ENCODE results near the gene FBXW12.

FBXW12 gene

GRCh38 chr3:48344867-48345507, 27.0 kb upstream of the FBXW12 start:
- no peak overlapping the region for H3K9ac ChIP-seq (ENCODE audit: insufficient read length)
- H3K4me3 ChIP-seq: no peak overlapping the region
- no peak for DNase-seq (ENCODE audit: low read depth, low spot score)
- H3K27ac ChIP-seq: no peak overlapping the region
- no peaks in the 10 kb centered on the region for H3K9me3 ChIP-seq (ENCODE audit: low read depth, low read length)
- TF ChIP-seq EZH2 (IDR thresholded peaks at IDR 0.05) (no peak), FOXP2 (optimal IDR thresholded peaks at IDR 0.05; ENCODE audit: control extremely low read depth, extremely low read length, insufficient read depth) (no peak), POLR2AphosphoS5 (IDR thresholded peaks at IDR 0.05; ENCODE audit: borderline replicate concordance, low read depth, low read length) (no peak)
- no peaks in the 10 kb centered on the region for H3K36me3 ChIP-seq (ENCODE audit: insufficient read depth, low read length)

- DNase-seq (ENCODE audit: low read depth, low spot score): no peak
- no peak overlapping the region for H3K27ac ChIP-seq
Measured at GRCh38 chr3:48345946-48346572, 26.0 kb upstream of the FBXW12 start.

GRCh38 chr3:48347500-48347899, 24.5 kb upstream of the FBXW12 start:
- Histone ChIP-seq H3K36me3 (ENCODE audit: insufficient read depth, low read length) (no peaks in the 10 kb centered on the region), H3K27ac (no peak overlapping the region), H3K9ac (ENCODE audit: insufficient read length) (no peak overlapping the region), H3K4me3 (no peak overlapping the region), H3K9me3 (ENCODE audit: low read depth, low read length) (no peaks in the 10 kb centered on the region)
- no peak for DNase-seq (ENCODE audit: low read depth, low spot score)
- TF ChIP-seq POLR2AphosphoS5 (IDR thresholded peaks at IDR 0.05; ENCODE audit: borderline replicate concordance, low read depth, low read length): no peak

More at GRCh38 chr3:48345946-48346572, 26.0 kb upstream of the FBXW12 start:
- Histone ChIP-seq H3K9ac (ENCODE audit: insufficient read length) (no peak overlapping the region), H3K9me3 (ENCODE audit: low read depth, low read length) (no peaks in the 10 kb centered on the region), H3K36me3 (ENCODE audit: insufficient read depth, low read length) (no peaks in the 10 kb centered on the region), H3K4me3 (no peak overlapping the region)
- TF ChIP-seq POLR2AphosphoS5 (IDR thresholded peaks at IDR 0.05; ENCODE audit: borderline replicate concordance, low read depth, low read length) (no peak), EZH2 (IDR thresholded peaks at IDR 0.05) (no peak), FOXP2 (optimal IDR thresholded peaks at IDR 0.05; ENCODE audit: control extremely low read depth, extremely low read length, insufficient read depth) (no peak)

- H3K36me3 ChIP-seq (ENCODE audit: insufficient read depth, low read length): no peaks in the 10 kb centered on the region
- H3K9me3 ChIP-seq (ENCODE audit: low read depth, low read length): no peaks in the 10 kb centered on the region
- H3K9ac ChIP-seq (ENCODE audit: insufficient read length): no peak overlapping the region
- DNase-seq (ENCODE audit: low read depth, low spot score): no peak
- H3K27ac ChIP-seq: no peak overlapping the region
- no peak overlapping the region for H3K4me3 ChIP-seq
- TF ChIP-seq EZH2 (IDR thresholded peaks at IDR 0.05): no peak
- no peak for TF ChIP-seq POLR2AphosphoS5 (IDR thresholded peaks at IDR 0.05; ENCODE audit: borderline replicate concordance, low read depth, low read length)
- no peak for TF ChIP-seq FOXP2 (optimal IDR thresholded peaks at IDR 0.05; ENCODE audit: control extremely low read depth, extremely low read length, insufficient read depth)
Measured at GRCh38 chr3:48352546-48352945, 19.5 kb upstream of the FBXW12 start.

- no peak for DNase-seq (ENCODE audit: low read depth, low spot score)
- no peaks in the 10 kb centered on the region for H3K9me3 ChIP-seq (ENCODE audit: low read depth, low read length)
- no peak for TF ChIP-seq POLR2AphosphoS5 (IDR thresholded peaks at IDR 0.05; ENCODE audit: borderline replicate concordance, low read depth, low read length)
- no peak for TF ChIP-seq EZH2 (IDR thresholded peaks at IDR 0.05)
- TF ChIP-seq FOXP2 (optimal IDR thresholded peaks at IDR 0.05; ENCODE audit: control extremely low read depth, extremely low read length, insufficient read depth): no peak
- H3K4me3 ChIP-seq: no peak overlapping the region
- no peak overlapping the region for H3K27ac ChIP-seq
- H3K9ac ChIP-seq (ENCODE audit: insufficient read length): no peak overlapping the region
- no peaks in the 10 kb centered on the region for H3K36me3 ChIP-seq (ENCODE audit: insufficient read depth, low read length)
Measured at GRCh38 chr3:48353987-48354386, 18.0 kb upstream of the FBXW12 start.

- Histone ChIP-seq H3K9me3 (ENCODE audit: low read depth, low read length) (no peaks in the 10 kb centered on the region), H3K4me3 (no peak overlapping the region), H3K9ac (ENCODE audit: insufficient read length) (no peak overlapping the region), H3K36me3 (ENCODE audit: insufficient read depth, low read length) (no peaks in the 10 kb centered on the region), H3K27ac (no peak overlapping the region)
- DNase-seq (ENCODE audit: low read depth, low spot score): no peak
- TF ChIP-seq FOXP2 (optimal IDR thresholded peaks at IDR 0.05; ENCODE audit: control extremely low read depth, extremely low read length, insufficient read depth) (no peak), EZH2 (IDR thresholded peaks at IDR 0.05) (no peak), POLR2AphosphoS5 (IDR thresholded peaks at IDR 0.05; ENCODE audit: borderline replicate concordance, low read depth, low read length) (no peak)
Measured at GRCh38 chr3:48356419-48356818, 15.6 kb upstream of the FBXW12 start.

GRCh38 chr3:48361928-48362327, 10.1 kb upstream of the FBXW12 start:
- no peak for DNase-seq (ENCODE audit: low read depth, low spot score)
- Histone ChIP-seq H3K9me3 (ENCODE audit: low read depth, low read length) (no peaks in the 10 kb centered on the region), H3K4me3 (no peak overlapping the region), H3K27ac (no peak overlapping the region), H3K9ac (ENCODE audit: insufficient read length) (no peak overlapping the region), H3K36me3 (ENCODE audit: insufficient read depth, low read length) (no peaks in the 10 kb centered on the region)
- TF ChIP-seq POLR2AphosphoS5 (IDR thresholded peaks at IDR 0.05; ENCODE audit: borderline replicate concordance, low read depth, low read length): no peak
- TF ChIP-seq FOXP2 (optimal IDR thresholded peaks at IDR 0.05; ENCODE audit: control extremely low read depth, extremely low read length, insufficient read depth): no peak
- no peak for TF ChIP-seq EZH2 (IDR thresholded peaks at IDR 0.05)

GRCh38 chr3:48364840-48365239, 7.2 kb upstream of the FBXW12 start:
- no peak overlapping the region for H3K4me3 ChIP-seq
- no peaks in the 10 kb centered on the region for H3K9me3 ChIP-seq (ENCODE audit: low read depth, low read length)
- no peaks in the 10 kb centered on the region for H3K36me3 ChIP-seq (ENCODE audit: insufficient read depth, low read length)
- H3K27ac ChIP-seq: no peak overlapping the region
- H3K9ac ChIP-seq (ENCODE audit: insufficient read length): no peak overlapping the region
- no peak for DNase-seq (ENCODE audit: low read depth, low spot score)
- TF ChIP-seq EZH2 (IDR thresholded peaks at IDR 0.05) (no peak), POLR2AphosphoS5 (IDR thresholded peaks at IDR 0.05; ENCODE audit: borderline replicate concordance, low read depth, low read length) (no peak), FOXP2 (optimal IDR thresholded peaks at IDR 0.05; ENCODE audit: control extremely low read depth, extremely low read length, insufficient read depth) (no peak)

GRCh38 chr3:48367201-48367600, 4.8 kb upstream of the FBXW12 start:
- Histone ChIP-seq H3K36me3 (ENCODE audit: insufficient read depth, low read length) (no peaks in the 10 kb centered on the region), H3K9ac (ENCODE audit: insufficient read length) (no peak overlapping the region), H3K27ac (no peak overlapping the region), H3K9me3 (ENCODE audit: low read depth, low read length) (no peaks in the 10 kb centered on the region), H3K4me3 (no peak overlapping the region)
- TF ChIP-seq FOXP2 (optimal IDR thresholded peaks at IDR 0.05; ENCODE audit: control extremely low read depth, extremely low read length, insufficient read depth): no peak
- TF ChIP-seq POLR2AphosphoS5 (IDR thresholded peaks at IDR 0.05; ENCODE audit: borderline replicate concordance, low read depth, low read length): no peak
- no peak for TF ChIP-seq EZH2 (IDR thresholded peaks at IDR 0.05)
- DNase-seq (ENCODE audit: low read depth, low spot score): no peak

All from SK-N-MC (cell line).